ENCODE measurements around the gene METTL13. TPM values are rescaled to one million over a fixed set of nuclear protein-coding genes. Genes with fewer than 3 reads are reported as not detected.

The METTL13 gene
- total RNA-seq, 2 experiments from 2014 or later, result 6.5 to 7.9 TPM

DNA sequence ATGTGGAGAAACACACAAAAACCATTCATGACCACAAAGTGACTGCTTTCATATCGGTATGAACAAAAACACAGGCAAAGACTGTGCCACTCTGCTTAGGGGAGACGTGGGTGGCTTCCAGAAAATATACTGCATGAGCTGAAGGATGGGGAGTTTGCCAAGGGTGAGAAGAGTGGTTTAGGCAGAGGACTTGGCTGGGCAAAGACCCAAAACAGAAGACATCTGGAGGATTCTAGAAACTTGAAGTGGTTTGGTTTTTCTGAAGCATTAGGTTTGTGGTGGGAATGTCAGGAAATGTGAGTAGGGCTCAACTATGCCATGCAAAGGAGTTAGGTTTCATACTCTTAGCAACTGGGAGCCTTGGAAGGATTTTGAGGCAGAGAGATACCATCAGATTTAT is 33.2 kb downstream of the METTL13 start:
- no peaks in the 10 kb centered on the region for H3K4me1 Mint-ChIP-seq (ENCODE audit: low read depth)
- H3K36me3 Mint-ChIP-seq (ENCODE audit: low read depth), result no peaks in the 10 kb centered on the region
- H3K4me3 Mint-ChIP-seq, result no peak overlapping the region
- H3K36me3 ChIP-seq (ENCODE audit: insufficient read depth, low read length), result no peaks in the 10 kb centered on the region
- no peak overlapping the region for H3K27ac Mint-ChIP-seq
- ChIA-PET CTCF (no interaction called here), POLR2A (no interaction called here)
- no peak for DNase-seq
- H3K9me3 ChIP-seq (ENCODE audit: control insufficient read depth in 1 of 2, insufficient read depth in 1 of 2, low read length in 2 of 2), result no peaks in the 10 kb centered on the region
- H3K9me3 Mint-ChIP-seq, result no peaks in the 10 kb centered on the region
- no peak for TF ChIP-seq CTCF (IDR thresholded peaks at IDR 0.05)
- H3K4me1 ChIP-seq (ENCODE audit: insufficient read depth, low read length), result no peaks in the 10 kb centered on the region
- intact Hi-C loops (cut with DNase I, micrococcal nuclease), result no loop called here
- ATAC-seq (ENCODE audit: poor library complexity), result no peak
- no peaks in the 10 kb centered on the region for H3K27me3 Mint-ChIP-seq
- no peak overlapping the region for H3K4me3 ChIP-seq (ENCODE audit: low read length)
- no peaks in the 10 kb centered on the region for H3K27me3 ChIP-seq (ENCODE audit: control insufficient read depth in 1 of 2, insufficient read depth in 2 of 2, low read length in 2 of 2)
- no peak overlapping the region for H3K27ac ChIP-seq (ENCODE audit: low read depth in 1 of 2, low read length in 2 of 2)

DNA sequence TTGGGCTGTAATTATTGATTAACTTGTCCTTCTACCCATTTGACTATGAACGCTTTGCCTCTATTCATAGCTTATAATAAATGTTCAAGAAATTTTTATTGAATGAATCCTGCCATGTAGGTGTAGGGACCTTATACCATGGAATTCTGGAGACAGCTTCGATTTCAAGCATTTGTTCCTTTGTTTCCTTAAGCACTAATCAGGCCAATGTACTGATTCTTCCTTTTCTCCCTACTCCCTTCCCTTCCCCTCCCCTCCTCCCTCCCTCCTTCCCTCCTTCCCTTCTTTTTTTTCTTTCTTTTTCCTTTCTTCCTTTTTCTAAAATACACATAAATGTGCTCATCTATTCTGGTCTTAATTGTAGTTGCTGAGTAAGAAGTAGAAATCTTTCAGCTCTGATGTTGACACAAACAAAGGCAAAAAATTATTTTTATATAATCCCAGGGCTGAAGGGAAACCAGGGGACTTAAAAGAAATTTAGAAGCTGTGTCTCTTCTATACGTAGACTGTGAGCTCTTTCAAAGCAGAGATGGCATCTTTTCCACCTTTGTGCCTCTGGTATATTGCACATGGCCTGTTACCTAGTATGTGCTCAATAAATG is 34.9 kb downstream of the METTL13 start:
- Mint-ChIP-seq H3K27me3 (no peaks in the 10 kb centered on the region), H3K9me3 (no peaks in the 10 kb centered on the region), H3K36me3 (ENCODE audit: low read depth) (no peaks in the 10 kb centered on the region), H3K4me3 (no peak overlapping the region), H3K4me1 (ENCODE audit: low read depth) (no peaks in the 10 kb centered on the region), H3K27ac (no peak overlapping the region)
- no peaks in the 10 kb centered on the region for H3K27me3 ChIP-seq (ENCODE audit: control insufficient read depth in 1 of 2, insufficient read depth in 2 of 2, low read length in 2 of 2)
- H3K9me3 ChIP-seq (ENCODE audit: control insufficient read depth in 1 of 2, insufficient read depth in 1 of 2, low read length in 2 of 2), result no peaks in the 10 kb centered on the region
- no peak overlapping the region for H3K4me3 ChIP-seq (ENCODE audit: low read length)
- H3K27ac ChIP-seq (ENCODE audit: low read depth in 1 of 2, low read length in 2 of 2), result no peak overlapping the region
- intact Hi-C loops (cut with DNase I, micrococcal nuclease), result no loop called here
- TF ChIP-seq CTCF (IDR thresholded peaks at IDR 0.05), result no peak
- CTCF ChIA-PET, result interaction anchor here (1.0 kb wide), 1 partner anchor 19 kb away, joined by 5 read pairs; no protein-coding TSS in a partner anchor
- ATAC-seq (ENCODE audit: poor library complexity) (no peak), DNase-seq (no peak)
- H3K36me3 ChIP-seq (ENCODE audit: insufficient read depth, low read length), result no peaks in the 10 kb centered on the region
- POLR2A ChIA-PET, result no interaction called here
- H3K4me1 ChIP-seq (ENCODE audit: insufficient read depth, low read length), result no peaks in the 10 kb centered on the region

DNA sequence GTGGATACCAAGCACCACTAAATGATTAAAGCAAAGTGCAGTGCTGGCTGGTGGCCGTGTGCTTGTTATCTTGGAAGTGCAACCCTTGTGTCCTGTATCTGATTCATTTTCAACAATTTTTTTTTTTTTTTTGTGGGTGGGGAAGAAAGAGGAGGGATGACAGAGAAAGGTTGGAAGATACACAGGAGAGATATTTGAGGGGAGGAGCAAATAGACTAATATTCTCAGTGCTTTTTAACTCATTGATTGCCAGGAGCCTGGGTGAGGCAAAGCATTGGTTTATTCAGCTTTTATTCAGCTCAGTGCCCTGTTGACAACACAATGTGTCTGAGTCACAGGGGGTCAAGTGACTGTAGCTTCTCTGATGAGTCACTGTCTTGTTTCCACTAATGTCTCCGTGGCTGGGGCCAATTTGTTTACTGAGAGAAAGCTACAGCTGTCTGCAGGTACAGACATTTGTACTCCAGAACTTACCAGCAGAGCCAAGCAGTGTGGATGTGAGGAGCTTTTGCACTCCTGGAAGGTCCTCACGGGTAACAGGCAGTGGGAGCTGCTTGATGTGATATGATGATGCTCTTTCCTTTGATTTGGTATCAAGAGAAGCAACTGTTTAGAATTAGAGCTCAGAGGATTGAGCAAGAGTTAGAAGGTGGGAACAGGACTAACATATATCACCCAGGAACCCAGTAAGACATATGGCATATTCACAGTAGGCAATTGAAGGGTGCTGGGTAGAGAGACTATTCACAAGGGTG is 36.2 kb downstream of the METTL13 start:
- ChIA-PET POLR2A (no interaction called here), CTCF (no interaction called here)
- no peak for TF ChIP-seq CTCF (IDR thresholded peaks at IDR 0.05)
- no peak for ATAC-seq (ENCODE audit: poor library complexity)
- Histone ChIP-seq H3K4me3 (ENCODE audit: low read length) (no peak overlapping the region), H3K9me3 (ENCODE audit: control insufficient read depth in 1 of 2, insufficient read depth in 1 of 2, low read length in 2 of 2) (no peaks in the 10 kb centered on the region), H3K36me3 (ENCODE audit: insufficient read depth, low read length) (no peaks in the 10 kb centered on the region), H3K27ac (ENCODE audit: low read depth in 1 of 2, low read length in 2 of 2) (no peak overlapping the region), H3K27me3 (ENCODE audit: control insufficient read depth in 1 of 2, insufficient read depth in 2 of 2, low read length in 2 of 2) (no peaks in the 10 kb centered on the region), H3K4me1 (ENCODE audit: insufficient read depth, low read length) (no peaks in the 10 kb centered on the region)
- H3K36me3 Mint-ChIP-seq (ENCODE audit: low read depth), result no peaks in the 10 kb centered on the region
- intact Hi-C loops (cut with DNase I, micrococcal nuclease), result no loop called here
- H3K4me3 Mint-ChIP-seq, result no peak overlapping the region
- no peaks in the 10 kb centered on the region for H3K9me3 Mint-ChIP-seq
- no peaks in the 10 kb centered on the region for H3K4me1 Mint-ChIP-seq (ENCODE audit: low read depth)
- H3K27ac Mint-ChIP-seq, result no peak overlapping the region
- peak in 7 of 14 experiments; percentile 3 to 34 (median 21) for DNase-seq
- no peaks in the 10 kb centered on the region for H3K27me3 Mint-ChIP-seq
